Right lobe of liver (tissue), 4 donors: ENCODE results near the gene SEPTIN2.

Source experiments
- CTCF ChIP-seq, 4 donors: fragments of 200-600 bp in 3 of 4; fragments of 450-650 bp in 1 of 4; IDR thresholded peaks; one replicate each; pipeline versions ENCODE4 v1.5.1 to v1.8.0; 2016 to 2022; ENCODE audit warnings: antibody characterized with exemption in 4 of 4, mild to moderate bottlenecking in 2 of 4
- POLR2A ChIP-seq: fragments of 450-650 bp; IDR thresholded peaks from one replicate; pipeline ENCODE4 v1.6.1; 2017; ENCODE audit warnings: antibody characterized with exemption, mild to moderate bottlenecking
- donor health status: DM: no; HTN: no; CAD: no.
- donor health status: DM: no; HTN: no; CAD: no.
- donor health status: DM: no; HTN: yes; CAD: no.

- TF ChIP-seq POLR2A (no peak), CTCF (IDR thresholded peaks at IDR 0.05) (no peak)
These were observed 23.7 kb upstream of the SEPTIN2 start for GRCh38 chr2:241291977-241292376.
